ENCODE results near the gene DCLRE1A.

Gene DCLRE1A

GRCh38 chr10:113854013-113854760 is at the start of gene DCLRE1A, which contains the start of gene NHLRC2:
TSS of gene DCLRE1A (minus strand) at chr10:113854082. CDS start at chr10:113853182, 900 bp downstream.
TSS of gene NHLRC2 (plus strand) at chr10:113854661. CDS start at chr10:113854873, 212 bp downstream.
- DNase-seq (ENCODE audit: low read depth) = peak; percentile 45

GRCh38 chr10:113899952-113900598 is 46.2 kb upstream of the DCLRE1A start:
- no peak for DNase-seq (ENCODE audit: low read depth)

GRCh38 chr10:113897693-113898618 is 44.1 kb upstream of the DCLRE1A start:
- DNase-seq (ENCODE audit: low read depth) = no peak

GRCh38 chr10:113895018-113895417 is 41.1 kb upstream of the DCLRE1A start:
- DNase-seq (ENCODE audit: low read depth) = no peak

GRCh38 chr10:113894581-113894980 is 40.7 kb upstream of the DCLRE1A start:
- no peak for DNase-seq (ENCODE audit: low read depth)

GRCh38 chr10:113893570-113893969 is 39.7 kb upstream of the DCLRE1A start:
- no peak for DNase-seq (ENCODE audit: low read depth)

GRCh38 chr10:113891476-113891875 is 37.6 kb upstream of the DCLRE1A start:
- no peak for DNase-seq (ENCODE audit: low read depth)

GRCh38 chr10:113890769-113891168 is 36.9 kb upstream of the DCLRE1A start:
- no peak for DNase-seq (ENCODE audit: low read depth)

- DNase-seq (ENCODE audit: low read depth) = no peak
These were observed 36.0 kb upstream of the DCLRE1A start for GRCh38 chr10:113889911-113890310.

- no peak for DNase-seq (ENCODE audit: low read depth)
These were observed 28.4 kb upstream of the DCLRE1A start for GRCh38 chr10:113882240-113882639.

- DNase-seq (ENCODE audit: low read depth) = no peak
These were observed 26.4 kb upstream of the DCLRE1A start for GRCh38 chr10:113880236-113880635.

GRCh38 chr10:113879691-113880090 is 25.8 kb upstream of the DCLRE1A start:
- no peak for DNase-seq (ENCODE audit: low read depth)

- no peak for DNase-seq (ENCODE audit: low read depth)
These were observed 22.6 kb upstream of the DCLRE1A start for GRCh38 chr10:113876461-113876860.

GRCh38 chr10:113875212-113875611 is 21.3 kb upstream of the DCLRE1A start:
- DNase-seq (ENCODE audit: low read depth) = no peak

GRCh38 chr10:113872139-113873030 is 18.5 kb upstream of the DCLRE1A start:
- DNase-seq (ENCODE audit: low read depth) = no peak

GRCh38 chr10:113869789-113870188 is 15.9 kb upstream of the DCLRE1A start:
- no peak for DNase-seq (ENCODE audit: low read depth)

GRCh38 chr10:113867904-113868303 is 14.0 kb upstream of the DCLRE1A start:
- DNase-seq (ENCODE audit: low read depth) = no peak

- no peak for DNase-seq (ENCODE audit: low read depth)
These were observed 12.9 kb upstream of the DCLRE1A start for GRCh38 chr10:113866551-113867394.

- DNase-seq (ENCODE audit: low read depth) = no peak
These were observed 12.0 kb upstream of the DCLRE1A start for GRCh38 chr10:113865901-113866300.

GRCh38 chr10:113859261-113859660 is 5.4 kb upstream of the DCLRE1A start:
- no peak for DNase-seq (ENCODE audit: low read depth)
